Mucosa of stomach (tissue), 1 donor: ENCODE results near the gene BTBD9.

Experiments used
- H3K27me3 ChIP-seq: one replicate; pipeline ENCODE4 v1.7.0; 2013; ENCODE audit warnings: mild to moderate bottlenecking, low read length; ENCODE audit not compliant: control insufficient read depth, insufficient read depth
- H3K36me3 ChIP-seq: one replicate; pipeline ENCODE4 v1.7.0; 2013; ENCODE audit warnings: low read length; ENCODE audit not compliant: control insufficient read depth, insufficient read depth
- H3K4me1 ChIP-seq: one replicate; pipeline ENCODE4 v1.7.0; 2013; ENCODE audit warnings: mild to moderate bottlenecking, low read length; ENCODE audit not compliant: control insufficient read depth, insufficient read depth
- H3K4me3 ChIP-seq: one replicate; pipeline ENCODE4 v1.7.0; 2013; ENCODE audit warnings: low read length
- H3K9ac ChIP-seq: one replicate; pipeline ENCODE4 v1.7.0; 2013; ENCODE audit warnings: mild to moderate bottlenecking, low read length, moderate library complexity
- H3K9me3 ChIP-seq: one replicate; pipeline ENCODE4 v1.7.0; 2013; ENCODE audit warnings: mild to moderate bottlenecking, low read length, moderate library complexity; ENCODE audit not compliant: control insufficient read depth
- donor health status: Pancreatic carcinoma.

The BTBD9 gene

DNA sequence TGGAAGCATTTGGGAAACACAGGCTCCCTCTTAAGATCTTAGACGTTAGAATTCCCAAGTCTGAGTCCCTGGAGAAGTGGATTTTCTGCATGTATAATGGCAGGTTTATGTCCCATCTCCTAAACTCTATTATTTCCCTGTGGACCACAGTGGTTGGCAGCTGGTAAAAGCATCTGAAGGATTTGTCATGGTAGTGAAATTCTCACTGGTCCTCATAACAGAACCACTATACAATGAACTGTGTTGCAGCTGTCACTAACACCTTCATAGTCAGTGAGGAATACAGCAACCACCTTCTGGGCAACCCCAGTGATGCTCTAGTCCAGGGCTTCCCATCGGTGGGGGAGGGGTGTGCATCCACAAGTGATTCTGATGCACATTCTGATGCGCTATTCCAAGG, 423.3 kb downstream of the BTBD9 start:
- Histone ChIP-seq H3K9me3 (no peaks in the 10 kb centered on the region), H3K9ac (no peak overlapping the region), H3K36me3 (no peaks in the 10 kb centered on the region), H3K27me3 (no peaks in the 10 kb centered on the region), H3K4me1 (peaks cover 4% of the 10 kb centered on the region), H3K4me3 (no peak overlapping the region)

GRCh38 chr6:38215651-38216311, 423.9 kb downstream of the BTBD9 start:
- Histone ChIP-seq H3K4me3 (no peak overlapping the region), H3K9me3 (no peaks in the 10 kb centered on the region), H3K9ac (no peak overlapping the region), H3K36me3 (no peaks in the 10 kb centered on the region), H3K27me3 (no peaks in the 10 kb centered on the region), H3K4me1 (peaks cover 4% of the 10 kb centered on the region)

DNA sequence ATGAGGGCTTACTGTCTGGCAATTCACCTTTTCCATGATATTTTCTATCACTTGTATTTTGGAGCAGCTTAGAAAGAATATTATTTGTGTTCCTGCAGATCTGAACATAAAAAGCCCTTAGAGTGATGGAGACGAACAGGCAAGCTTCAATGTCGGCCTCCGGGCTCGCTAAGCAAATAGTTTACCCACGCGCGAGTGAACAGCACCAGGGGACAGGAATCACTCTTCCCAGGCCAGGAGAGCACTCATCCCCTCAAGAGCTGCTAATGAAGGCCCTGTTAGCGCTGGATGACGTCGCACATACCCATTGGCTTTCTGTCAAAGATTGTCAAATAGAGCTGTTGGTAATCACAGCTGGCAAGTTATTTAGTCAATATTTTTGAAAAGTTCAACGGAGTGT, 424.5 kb downstream of the BTBD9 start:
- no peaks in the 10 kb centered on the region for H3K36me3 ChIP-seq
- no peak overlapping the region for H3K9ac ChIP-seq
- H3K9me3 ChIP-seq: no peaks in the 10 kb centered on the region
- H3K4me1 ChIP-seq: peaks cover 4% of the 10 kb centered on the region
- no peak overlapping the region for H3K4me3 ChIP-seq
- no peaks in the 10 kb centered on the region for H3K27me3 ChIP-seq

- H3K4me1 ChIP-seq: peaks cover 4% of the 10 kb centered on the region
- no peak overlapping the region for H3K9ac ChIP-seq
- H3K36me3 ChIP-seq: no peaks in the 10 kb centered on the region
- no peaks in the 10 kb centered on the region for H3K9me3 ChIP-seq
- H3K4me3 ChIP-seq: no peak overlapping the region
- H3K27me3 ChIP-seq: no peaks in the 10 kb centered on the region
Observed at GRCh38 chr6:38214159-38214558, 425.6 kb downstream of the BTBD9 start.

GRCh38 chr6:38213251-38213658, 426.5 kb downstream of the BTBD9 start:
- H3K9me3 ChIP-seq: no peaks in the 10 kb centered on the region
- no peak overlapping the region for H3K9ac ChIP-seq
- H3K4me3 ChIP-seq: no peak overlapping the region
- H3K36me3 ChIP-seq: no peaks in the 10 kb centered on the region
- peaks cover 4% of the 10 kb centered on the region for H3K4me1 ChIP-seq
- H3K27me3 ChIP-seq: no peaks in the 10 kb centered on the region

GRCh38 chr6:38212579-38212978, 427.1 kb downstream of the BTBD9 start:
- H3K4me1 ChIP-seq: peaks cover 4% of the 10 kb centered on the region
- H3K9ac ChIP-seq: no peak overlapping the region
- H3K4me3 ChIP-seq: no peak overlapping the region
- no peaks in the 10 kb centered on the region for H3K9me3 ChIP-seq
- no peaks in the 10 kb centered on the region for H3K27me3 ChIP-seq
- no peaks in the 10 kb centered on the region for H3K36me3 ChIP-seq

GRCh38 chr6:38212116-38212515, 427.6 kb downstream of the BTBD9 start:
- Histone ChIP-seq H3K9ac (no peak overlapping the region), H3K27me3 (no peaks in the 10 kb centered on the region)

GRCh38 chr6:38209371-38210260, 430.1 kb downstream of the BTBD9 start:
- H3K4me3 ChIP-seq: no peak overlapping the region
- no peaks in the 10 kb centered on the region for H3K27me3 ChIP-seq
- H3K4me1 ChIP-seq: peaks cover 4% of the 10 kb centered on the region
- no peaks in the 10 kb centered on the region for H3K36me3 ChIP-seq
- no peaks in the 10 kb centered on the region for H3K9me3 ChIP-seq
- H3K9ac ChIP-seq: no peak overlapping the region

More at GRCh38 chr6:38212116-38212515, 427.6 kb downstream of the BTBD9 start:
- Histone ChIP-seq H3K4me3 (no peak overlapping the region), H3K4me1 (peaks cover 4% of the 10 kb centered on the region), H3K9me3 (no peaks in the 10 kb centered on the region), H3K36me3 (no peaks in the 10 kb centered on the region)

DNA sequence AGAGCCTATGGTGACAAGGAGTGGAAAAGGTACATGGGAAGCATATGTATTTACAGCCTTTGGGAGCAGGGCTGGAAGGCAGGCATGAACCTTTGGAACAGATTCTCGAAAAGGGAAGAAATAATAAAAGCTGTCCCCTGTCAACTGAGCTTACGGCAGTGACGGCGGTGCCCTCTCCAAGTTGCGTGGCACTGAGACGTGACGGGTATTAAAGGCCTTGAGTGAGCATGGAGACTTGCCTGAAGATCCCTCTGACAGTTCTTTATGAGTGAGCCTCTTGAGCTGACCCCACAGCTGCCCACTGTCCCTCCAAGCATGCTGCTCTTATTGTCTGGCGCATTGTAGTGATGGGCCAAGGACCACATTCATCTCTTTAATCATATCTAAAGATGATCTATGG, 431.7 kb downstream of the BTBD9 start:
- Histone ChIP-seq H3K9ac (no peak overlapping the region), H3K4me3 (no peak overlapping the region), H3K36me3 (no peaks in the 10 kb centered on the region), H3K4me1 (peaks cover 4% of the 10 kb centered on the region), H3K27me3 (no peaks in the 10 kb centered on the region), H3K9me3 (no peaks in the 10 kb centered on the region)

GRCh38 chr6:38207375-38207774, 432.4 kb downstream of the BTBD9 start:
- no peaks in the 10 kb centered on the region for H3K9me3 ChIP-seq
- no peaks in the 10 kb centered on the region for H3K27me3 ChIP-seq
- no peak overlapping the region for H3K4me3 ChIP-seq
- H3K9ac ChIP-seq: no peak overlapping the region
- no peaks in the 10 kb centered on the region for H3K36me3 ChIP-seq
- peaks cover 2% of the 10 kb centered on the region for H3K4me1 ChIP-seq

DNA sequence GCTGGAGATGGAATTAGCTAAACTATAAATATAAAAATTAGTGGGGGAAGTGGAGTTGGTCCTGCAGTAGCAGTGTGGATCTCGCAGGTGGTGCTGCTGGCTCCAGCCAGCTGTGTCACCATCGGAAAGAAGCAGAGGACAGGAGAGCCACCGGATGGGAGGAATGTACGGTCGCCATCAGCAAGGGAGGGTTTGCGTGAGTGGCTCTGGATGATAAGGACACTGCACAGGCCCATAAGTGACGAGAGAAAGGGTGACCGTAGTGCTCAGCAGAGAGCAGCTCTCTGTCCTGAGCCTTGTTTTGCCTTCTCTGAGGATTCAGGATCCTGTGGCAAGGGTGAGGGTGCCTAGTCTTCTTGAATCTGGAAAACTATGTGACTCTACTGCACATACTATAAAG, 441.5 kb downstream of the BTBD9 start:
- H3K36me3 ChIP-seq: no peaks in the 10 kb centered on the region
- H3K9ac ChIP-seq: no peak overlapping the region
- H3K9me3 ChIP-seq: no peaks in the 10 kb centered on the region
- no peak overlapping the region for H3K4me3 ChIP-seq
- no peaks in the 10 kb centered on the region for H3K4me1 ChIP-seq
- no peaks in the 10 kb centered on the region for H3K27me3 ChIP-seq

DNA sequence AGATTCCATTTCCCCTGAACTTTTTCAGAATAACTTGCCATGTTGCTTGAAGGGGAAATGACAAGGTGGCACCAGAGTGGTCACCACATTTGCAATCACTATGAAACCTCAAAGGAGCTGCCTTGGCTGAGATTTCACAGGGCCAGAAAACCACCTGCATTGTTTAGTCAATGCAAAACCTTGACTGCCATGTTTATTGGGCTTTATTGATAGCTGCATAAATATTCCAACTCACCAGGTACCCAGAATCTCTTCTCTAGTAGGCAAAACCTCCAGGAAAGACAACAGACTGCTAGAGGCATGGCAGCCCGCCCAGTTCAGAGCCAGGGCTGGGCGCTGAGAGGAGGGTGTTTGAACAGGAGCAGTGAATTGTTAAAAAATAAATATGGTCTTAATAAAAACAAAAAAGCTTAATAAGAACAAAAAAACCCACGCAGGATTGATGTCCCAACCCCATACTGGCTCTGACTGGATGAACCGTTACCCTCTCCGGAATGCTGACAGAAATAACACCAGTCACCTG, 444.6 kb downstream of the BTBD9 start:
- Histone ChIP-seq H3K9me3 (no peaks in the 10 kb centered on the region), H3K36me3 (no peaks in the 10 kb centered on the region), H3K9ac (no peak overlapping the region), H3K4me1 (no peaks in the 10 kb centered on the region), H3K27me3 (no peaks in the 10 kb centered on the region), H3K4me3 (no peak overlapping the region)
